Inflammatory macrophage (primary cell): ENCODE results near the gene PREB.

Experiments
- DNase-seq, 2 donors: peaks; one replicate each; pipeline ENCODE4 v3.0.0-alpha.2; 2020 to 2022

PREB gene

GRCh38 chr2:27152102-27152795 is 17.8 kb upstream of the PREB start:
- no peak for DNase-seq

GRCh38 chr2:27150639-27151230 is 16.3 kb upstream of the PREB start:
- no peak for DNase-seq

GRCh38 chr2:27149570-27150405 is 15.4 kb upstream of the PREB start:
- DNase-seq, result no peak

- DNase-seq, result no peak
These were observed 14.5 kb upstream of the PREB start, which contains the start of gene TCF23 for GRCh38 chr2:27148801-27149439. TSS of gene TCF23 (plus strand) at chr2:27149004. CDS start at chr2:27149134, 130 bp downstream.

GRCh38 chr2:27147935-27148334 is 13.5 kb upstream of the PREB start:
- DNase-seq, result no peak

- DNase-seq, result no peak
These were observed 11.2 kb upstream of the PREB start for GRCh38 chr2:27145682-27146081.

GRCh38 chr2:27143285-27143684 is 8.8 kb upstream of the PREB start:
- no peak for DNase-seq

- DNase-seq, result no peak
These were observed 4.9 kb upstream of the PREB start, which contains the start of gene PRR30 for GRCh38 chr2:27139310-27139709. TSS of gene PRR30 (minus strand) at chr2:27139410. CDS start at chr2:27138329, 1,081 bp downstream.

- DNase-seq, result no peak
These were observed 3.7 kb upstream of the PREB start for GRCh38 chr2:27138111-27138510.

- DNase-seq, result no peak
These were observed 3.0 kb upstream of the PREB start for GRCh38 chr2:27137322-27137935.

GRCh38 chr2:27136751-27137150 is 2.3 kb upstream of the PREB start:
- DNase-seq, result no peak

GRCh38 chr2:27135478-27135955 is 1.1 kb upstream of the PREB start:
- DNase-seq, result peak; percentile 22 to 60

- no peak for DNase-seq
These were observed 493 bp upstream of the PREB start for GRCh38 chr2:27134781-27135477.

- peak in 1 of 2 donors; percentile 49 for DNase-seq
These were observed 1.1 kb downstream of the PREB start for GRCh38 chr2:27133195-27133875.

GRCh38 chr2:27131429-27131828 is 3.0 kb downstream of the PREB start:
- DNase-seq, result no peak

GRCh38 chr2:27130396-27130795 is 4.0 kb downstream of the PREB start:
- no peak for DNase-seq

GRCh38 chr2:27128668-27129571 is 5.5 kb downstream of the PREB start:
- DNase-seq, result no peak

- DNase-seq, result no peak
These were observed 6.4 kb downstream of the PREB start for GRCh38 chr2:27127883-27128667.

GRCh38 chr2:27126252-27126710 is 8.2 kb downstream of the PREB start:
- no peak for DNase-seq
